Right atrium auricular region (tissue), 2 donors: Measurements from ENCODE around the gene CFAP20DC. TPM values are rescaled to one million over a fixed set of nuclear protein-coding genes. Genes with fewer than 3 reads are reported as not detected.

ENCODE experiments used
- DNase-seq: peaks from one replicate; pipeline ENCODE4 v3.0.0-alpha.2; 2019; ENCODE audit warnings: low spot score
- H3K27ac ChIP-seq, 2 donors: fragments of 200-600 bp; sonication (generic); 1 replicate in 1 of 2; 2 replicates in 1 of 2; pipeline ENCODE4 v1.5.1; 2016 to 2019
- H3K27me3 ChIP-seq, 2 donors: fragments of 200-600 bp; sonication (generic); one replicate each; pipeline versions ENCODE4 v1.5.1 to v1.6.0; 2017 to 2019
- H3K36me3 ChIP-seq: fragments of 200-600 bp; sonication (generic); one replicate; pipeline ENCODE4 v1.5.1; 2016
- H3K4me1 ChIP-seq, 2 donors: fragments of 200-600 bp; sonication (generic); one replicate each; pipeline versions ENCODE4 v1.5.1 to v1.6.0; 2017 to 2019
- H3K4me3 ChIP-seq, 2 donors: fragments of 200-600 bp; sonication (generic); 1 replicate in 1 of 2; 2 replicates in 1 of 2; pipeline ENCODE4 v1.5.1; 2017 to 2019; ENCODE audit warnings: mild to moderate bottlenecking in 1 of 2, moderate library complexity in 1 of 2
- H3K9me3 ChIP-seq, 2 donors: fragments of 200-600 bp; sonication (generic); one replicate each; pipeline ENCODE4 v1.5.1; 2019
- CTCF ChIP-seq, 2 donors: fragments of 200-600 bp; sonication (generic); IDR thresholded peaks; one replicate each; pipeline ENCODE4 v1.5.1; 2019; ENCODE audit warnings: antibody characterized with exemption in 2 of 2
- total RNA-seq, 2 donors: library from RNA; depleted of rRNA; stranded (reverse); fragments of >200 nt; gene quantifications; one replicate each; pipeline ENCODE4 v1.1.0, GENCODE V29; 2016

The CFAP20DC gene
- total RNA-seq, 2 donors from 2014 or later: not detected

GRCh38 chr3:58743296-58743695, 306.5 kb downstream of the CFAP20DC start:
- H3K4me3 ChIP-seq: no peak overlapping the region
- H3K4me1 ChIP-seq: no peaks in the 10 kb centered on the region
- no peaks in the 10 kb centered on the region for H3K36me3 ChIP-seq
- no peak for TF ChIP-seq CTCF (IDR thresholded peaks at IDR 0.05)
- H3K27me3 ChIP-seq: no peaks in the 10 kb centered on the region
- no peak overlapping the region for H3K27ac ChIP-seq
- no peaks in the 10 kb centered on the region for H3K9me3 ChIP-seq
- no peak for DNase-seq

- Histone ChIP-seq H3K9me3 (no peaks in the 10 kb centered on the region), H3K36me3 (no peaks in the 10 kb centered on the region), H3K27me3 (no peaks in the 10 kb centered on the region), H3K4me3 (no peak overlapping the region), H3K4me1 (no peaks in the 10 kb centered on the region), H3K27ac (no peak overlapping the region)
- TF ChIP-seq CTCF (IDR thresholded peaks at IDR 0.05): no peak
- no peak for DNase-seq
These were observed 307.6 kb downstream of the CFAP20DC start for GRCh38 chr3:58742239-58742638.

- no peaks in the 10 kb centered on the region for H3K27me3 ChIP-seq
- H3K4me3 ChIP-seq: no peak overlapping the region
- no peak for TF ChIP-seq CTCF (IDR thresholded peaks at IDR 0.05)
- no peaks in the 10 kb centered on the region for H3K36me3 ChIP-seq
- H3K4me1 ChIP-seq: no peaks in the 10 kb centered on the region
- H3K27ac ChIP-seq: no peak overlapping the region
- no peak for DNase-seq
- H3K9me3 ChIP-seq: no peaks in the 10 kb centered on the region
These were observed 312.2 kb downstream of the CFAP20DC start for GRCh38 chr3:58737644-58738043.

- DNase-seq: no peak
- Histone ChIP-seq H3K27ac (no peak overlapping the region), H3K4me3 (no peak overlapping the region), H3K4me1 (no peaks in the 10 kb centered on the region), H3K27me3 (no peaks in the 10 kb centered on the region), H3K9me3 (no peaks in the 10 kb centered on the region), H3K36me3 (no peaks in the 10 kb centered on the region)
- TF ChIP-seq CTCF (IDR thresholded peaks at IDR 0.05): no peak
These were observed 318.2 kb downstream of the CFAP20DC start for GRCh38 chr3:58731673-58732072.

GRCh38 chr3:58728723-58729122, 321.1 kb downstream of the CFAP20DC start:
- H3K36me3 ChIP-seq: no peaks in the 10 kb centered on the region
- no peaks in the 10 kb centered on the region for H3K27me3 ChIP-seq
- H3K27ac ChIP-seq: no peak overlapping the region
- no peak for TF ChIP-seq CTCF (IDR thresholded peaks at IDR 0.05)
- H3K4me1 ChIP-seq: no peaks in the 10 kb centered on the region
- no peak overlapping the region for H3K4me3 ChIP-seq
- DNase-seq: no peak
- H3K9me3 ChIP-seq: no peaks in the 10 kb centered on the region

- Histone ChIP-seq H3K27me3 (no peaks in the 10 kb centered on the region), H3K4me1 (no peaks in the 10 kb centered on the region), H3K9me3 (no peaks in the 10 kb centered on the region), H3K4me3 (no peak overlapping the region), H3K27ac (no peak overlapping the region), H3K36me3 (no peaks in the 10 kb centered on the region)
- DNase-seq: no peak
- no peak for TF ChIP-seq CTCF (IDR thresholded peaks at IDR 0.05)
These were observed 324.4 kb downstream of the CFAP20DC start for GRCh38 chr3:58725326-58725853.
